SIG-M5 (cell line): ENCODE data around the gene TMEFF2.
"Not testable (repeated sequence)": the region's sequence is repeated elsewhere in the genome, so short reads cannot be mapped to it uniquely, and the experiment has no call there.

ENCODE experiments used
- DNase-seq: peaks from one replicate; lab custom pipeline; 2025; lab: John Stamatoyannopoulos, UW

The TMEFF2 gene

GRCh38 chr2:191930205-191930604 lies 264.5 kb downstream of the TMEFF2 start:
- DNase-seq, result no peak

GRCh38 chr2:191929288-191929687 lies 265.4 kb downstream of the TMEFF2 start:
- DNase-seq, result no peak

GRCh38 chr2:191927991-191928390 lies 266.7 kb downstream of the TMEFF2 start:
- DNase-seq, result no peak

GRCh38 chr2:191927319-191927867 lies 267.3 kb downstream of the TMEFF2 start:
- DNase-seq, result no peak

GRCh38 chr2:191926671-191927070 lies 268.1 kb downstream of the TMEFF2 start:
- no peak for DNase-seq

GRCh38 chr2:191923652-191923997 lies 271.1 kb downstream of the TMEFF2 start:
- no peak for DNase-seq

- no peak for DNase-seq
These were observed 271.7 kb downstream of the TMEFF2 start for GRCh38 chr2:191922736-191923651.

- not testable (repeated sequence) for DNase-seq
These were observed 273.1 kb downstream of the TMEFF2 start for GRCh38 chr2:191921650-191922049.

GRCh38 chr2:191920502-191920901 lies 274.2 kb downstream of the TMEFF2 start:
- DNase-seq, result no peak

- DNase-seq, result no peak
These were observed 276.6 kb downstream of the TMEFF2 start for GRCh38 chr2:191917967-191918651.

- no peak for DNase-seq
These were observed 277.3 kb downstream of the TMEFF2 start for GRCh38 chr2:191917430-191917881.

- no peak for DNase-seq
These were observed 277.9 kb downstream of the TMEFF2 start for GRCh38 chr2:191916826-191917225.

- no peak for DNase-seq
These were observed 279.0 kb downstream of the TMEFF2 start for GRCh38 chr2:191915750-191916149.

GRCh38 chr2:191913796-191914195 lies 280.9 kb downstream of the TMEFF2 start:
- DNase-seq, result no peak

- no peak for DNase-seq
These were observed 282.0 kb downstream of the TMEFF2 start for GRCh38 chr2:191912764-191913163.

- DNase-seq, result no peak
These were observed 284.2 kb downstream of the TMEFF2 start for GRCh38 chr2:191910518-191910917.

GRCh38 chr2:191908874-191909273 lies 285.9 kb downstream of the TMEFF2 start:
- DNase-seq, result no peak

- no peak for DNase-seq
These were observed 287.2 kb downstream of the TMEFF2 start for GRCh38 chr2:191907545-191907944.

GRCh38 chr2:191907091-191907490 lies 287.6 kb downstream of the TMEFF2 start:
- DNase-seq, result no peak

GRCh38 chr2:191905336-191905735 lies 289.4 kb downstream of the TMEFF2 start:
- no peak for DNase-seq

GRCh38 chr2:191901031-191901430 lies 293.7 kb downstream of the TMEFF2 start:
- DNase-seq, result no peak

GRCh38 chr2:191899410-191899809 lies 295.3 kb downstream of the TMEFF2 start:
- DNase-seq, result no peak
